ENCODE data around the gene WDR4. TPM values are rescaled to one million over a fixed set of nuclear protein-coding genes. Genes with fewer than 3 reads are reported as not detected.

WDR4 gene
- total and polyA plus RNA-seq, 10 of the 15 experiments (the other 5 are each of a cell fraction or from before 2014, with no cell fraction given), result 2.1 to 45.3 (median 18.7) TPM

DNA sequence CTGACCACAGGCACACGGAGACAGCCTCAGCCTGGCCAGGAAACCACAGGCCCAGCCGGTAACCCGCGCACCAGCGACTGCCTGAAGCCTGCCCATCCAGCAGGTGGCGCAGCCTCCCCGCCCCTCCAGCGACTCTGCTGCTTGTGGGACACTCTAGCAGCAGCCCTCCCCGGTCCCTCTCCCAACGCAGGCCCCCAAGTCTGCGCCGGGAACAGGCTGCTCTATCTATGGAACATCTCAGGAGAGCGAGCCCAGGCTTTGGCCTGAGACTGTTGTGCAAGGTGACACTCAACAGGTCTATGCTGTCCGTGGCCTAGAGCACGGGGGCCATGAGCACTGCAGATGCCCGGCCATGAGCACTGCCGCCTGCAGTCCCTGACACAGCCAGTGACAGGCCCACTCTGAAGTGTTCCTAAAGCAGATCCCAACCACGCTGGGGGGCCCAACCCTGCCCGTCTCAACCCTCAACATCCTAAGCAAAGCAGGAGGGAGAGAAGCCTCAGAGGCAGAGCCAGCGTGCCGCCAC lies 28.4 kb downstream of the WDR4 start (continued):
- no peak for TF ChIP-seq TAF1 (IDR thresholded peaks at IDR 0.05; ENCODE audit: borderline replicate concordance, low read depth, low read length)
- no peak for TF ChIP-seq ZBED1 (IDR thresholded peaks at IDR 0.05; ENCODE audit: borderline replicate concordance)
- no peak for TF ChIP-seq ATF7 (IDR thresholded peaks at IDR 0.05; ENCODE audit: low read depth)
- TF ChIP-seq ASH2L (IDR thresholded peaks at IDR 0.05; ENCODE audit: borderline replicate concordance, low read depth), result no peak
- no peak for TF ChIP-seq STAT1 (conservative IDR thresholded peaks at IDR 0.05)
- 0 out of 2 replicates have a peak, but pooled peaks have one; percentile 13 for TF ChIP-seq YY1 (IDR thresholded peaks at IDR 0.05; ENCODE audit: low read depth, low read length)
- TF ChIP-seq DPF2 (IDR thresholded peaks at IDR 0.05), result no peak
- TF ChIP-seq BMI1 (IDR thresholded peaks at IDR 0.05; ENCODE audit: borderline replicate concordance), result no peak
- TF ChIP-seq, protein P1, sequence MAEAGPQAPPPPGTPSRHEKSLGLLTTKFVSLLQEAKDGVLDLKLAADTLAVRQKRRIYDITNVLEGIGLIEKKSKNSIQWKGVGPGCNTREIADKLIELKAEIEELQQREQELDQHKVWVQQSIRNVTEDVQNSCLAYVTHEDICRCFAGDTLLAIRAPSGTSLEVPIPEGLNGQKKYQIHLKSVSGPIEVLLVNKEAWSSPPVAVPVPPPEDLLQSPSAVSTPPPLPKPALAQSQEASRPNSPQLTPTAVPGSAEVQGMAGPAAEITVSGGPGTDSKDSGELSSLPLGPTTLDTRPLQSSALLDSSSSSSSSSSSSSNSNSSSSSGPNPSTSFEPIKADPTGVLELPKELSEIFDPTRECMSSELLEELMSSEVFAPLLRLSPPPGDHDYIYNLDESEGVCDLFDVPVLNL (IDR thresholded peaks at IDR 0.05; ENCODE audit: low read depth, low read length), result no peak
- TF ChIP-seq HDAC2 (IDR thresholded peaks at IDR 0.05), result no peak
- TF ChIP-seq, protein P2, sequence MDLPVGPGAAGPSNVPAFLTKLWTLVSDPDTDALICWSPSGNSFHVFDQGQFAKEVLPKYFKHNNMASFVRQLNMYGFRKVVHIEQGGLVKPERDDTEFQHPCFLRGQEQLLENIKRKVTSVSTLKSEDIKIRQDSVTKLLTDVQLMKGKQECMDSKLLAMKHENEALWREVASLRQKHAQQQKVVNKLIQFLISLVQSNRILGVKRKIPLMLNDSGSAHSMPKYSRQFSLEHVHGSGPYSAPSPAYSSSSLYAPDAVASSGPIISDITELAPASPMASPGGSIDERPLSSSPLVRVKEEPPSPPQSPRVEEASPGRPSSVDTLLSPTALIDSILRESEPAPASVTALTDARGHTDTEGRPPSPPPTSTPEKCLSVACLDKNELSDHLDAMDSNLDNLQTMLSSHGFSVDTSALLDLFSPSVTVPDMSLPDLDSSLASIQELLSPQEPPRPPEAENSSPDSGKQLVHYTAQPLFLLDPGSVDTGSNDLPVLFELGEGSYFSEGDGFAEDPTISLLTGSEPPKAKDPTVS (IDR thresholded peaks at IDR 0.05; ENCODE audit: low read depth, low read length), result no peak
- TF ChIP-seq POU2F2 (IDR thresholded peaks at IDR 0.05; ENCODE audit: borderline replicate concordance, low read depth, low read length), result no peak
- no peak for TF ChIP-seq MTA2 (IDR thresholded peaks at IDR 0.05; ENCODE audit: low read depth)
- TF ChIP-seq KAT2A (conservative IDR thresholded peaks at IDR 0.05; ENCODE audit: control insufficient read depth, low read depth, low read length), result no peak
- TF ChIP-seq, protein P3, sequence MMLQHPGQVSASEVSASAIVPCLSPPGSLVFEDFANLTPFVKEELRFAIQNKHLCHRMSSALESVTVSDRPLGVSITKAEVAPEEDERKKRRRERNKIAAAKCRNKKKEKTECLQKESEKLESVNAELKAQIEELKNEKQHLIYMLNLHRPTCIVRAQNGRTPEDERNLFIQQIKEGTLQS (IDR thresholded peaks at IDR 0.05; ENCODE audit: borderline replicate concordance, extremely low read depth, low read depth, low read length), result no peak
- TF ChIP-seq NR2F1 (conservative IDR thresholded peaks at IDR 0.05), result no peak
- no peak for TF ChIP-seq MTA3 (IDR thresholded peaks at IDR 0.05; ENCODE audit: borderline replicate concordance, low read length)
- no peak for TF ChIP-seq ZNF622 (IDR thresholded peaks at IDR 0.05)
- TF ChIP-seq RUNX3 (IDR thresholded peaks at IDR 0.05; ENCODE audit: low read length), result peak; percentile 30; the same call in 1 of the 2 replicates
- TF ChIP-seq, protein P4, sequence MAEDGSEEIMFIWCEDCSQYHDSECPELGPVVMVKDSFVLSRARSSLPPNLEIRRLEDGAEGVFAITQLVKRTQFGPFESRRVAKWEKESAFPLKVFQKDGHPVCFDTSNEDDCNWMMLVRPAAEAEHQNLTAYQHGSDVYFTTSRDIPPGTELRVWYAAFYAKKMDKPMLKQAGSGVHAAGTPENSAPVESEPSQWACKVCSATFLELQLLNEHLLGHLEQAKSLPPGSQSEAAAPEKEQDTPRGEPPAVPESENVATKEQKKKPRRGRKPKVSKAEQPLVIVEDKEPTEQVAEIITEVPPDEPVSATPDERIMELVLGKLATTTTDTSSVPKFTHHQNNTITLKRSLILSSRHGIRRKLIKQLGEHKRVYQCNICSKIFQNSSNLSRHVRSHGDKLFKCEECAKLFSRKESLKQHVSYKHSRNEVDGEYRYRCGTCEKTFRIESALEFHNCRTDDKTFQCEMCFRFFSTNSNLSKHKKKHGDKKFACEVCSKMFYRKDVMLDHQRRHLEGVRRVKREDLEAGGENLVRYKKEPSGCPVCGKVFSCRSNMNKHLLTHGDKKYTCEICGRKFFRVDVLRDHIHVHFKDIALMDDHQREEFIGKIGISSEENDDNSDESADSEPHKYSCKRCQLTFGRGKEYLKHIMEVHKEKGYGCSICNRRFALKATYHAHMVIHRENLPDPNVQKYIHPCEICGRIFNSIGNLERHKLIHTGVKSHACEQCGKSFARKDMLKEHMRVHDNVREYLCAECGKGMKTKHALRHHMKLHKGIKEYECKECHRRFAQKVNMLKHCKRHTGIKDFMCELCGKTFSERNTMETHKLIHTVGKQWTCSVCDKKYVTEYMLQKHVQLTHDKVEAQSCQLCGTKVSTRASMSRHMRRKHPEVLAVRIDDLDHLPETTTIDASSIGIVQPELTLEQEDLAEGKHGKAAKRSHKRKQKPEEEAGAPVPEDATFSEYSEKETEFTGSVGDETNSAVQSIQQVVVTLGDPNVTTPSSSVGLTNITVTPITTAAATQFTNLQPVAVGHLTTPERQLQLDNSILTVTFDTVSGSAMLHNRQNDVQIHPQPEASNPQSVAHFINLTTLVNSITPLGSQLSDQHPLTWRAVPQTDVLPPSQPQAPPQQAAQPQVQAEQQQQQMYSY (CRISPR knock-in tag; IDR thresholded peaks at IDR 0.05), result no peak
- TF ChIP-seq, protein P5, sequence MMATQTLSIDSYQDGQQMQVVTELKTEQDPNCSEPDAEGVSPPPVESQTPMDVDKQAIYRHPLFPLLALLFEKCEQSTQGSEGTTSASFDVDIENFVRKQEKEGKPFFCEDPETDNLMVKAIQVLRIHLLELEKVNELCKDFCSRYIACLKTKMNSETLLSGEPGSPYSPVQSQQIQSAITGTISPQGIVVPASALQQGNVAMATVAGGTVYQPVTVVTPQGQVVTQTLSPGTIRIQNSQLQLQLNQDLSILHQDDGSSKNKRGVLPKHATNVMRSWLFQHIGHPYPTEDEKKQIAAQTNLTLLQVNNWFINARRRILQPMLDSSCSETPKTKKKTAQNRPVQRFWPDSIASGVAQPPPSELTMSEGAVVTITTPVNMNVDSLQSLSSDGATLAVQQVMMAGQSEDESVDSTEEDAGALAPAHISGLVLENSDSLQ (IDR thresholded peaks at IDR 0.05), result no peak
- TF ChIP-seq STAT3 (IDR thresholded peaks at IDR 0.05; ENCODE audit: low read depth, low read length), result no peak
- TF ChIP-seq, protein P6, sequence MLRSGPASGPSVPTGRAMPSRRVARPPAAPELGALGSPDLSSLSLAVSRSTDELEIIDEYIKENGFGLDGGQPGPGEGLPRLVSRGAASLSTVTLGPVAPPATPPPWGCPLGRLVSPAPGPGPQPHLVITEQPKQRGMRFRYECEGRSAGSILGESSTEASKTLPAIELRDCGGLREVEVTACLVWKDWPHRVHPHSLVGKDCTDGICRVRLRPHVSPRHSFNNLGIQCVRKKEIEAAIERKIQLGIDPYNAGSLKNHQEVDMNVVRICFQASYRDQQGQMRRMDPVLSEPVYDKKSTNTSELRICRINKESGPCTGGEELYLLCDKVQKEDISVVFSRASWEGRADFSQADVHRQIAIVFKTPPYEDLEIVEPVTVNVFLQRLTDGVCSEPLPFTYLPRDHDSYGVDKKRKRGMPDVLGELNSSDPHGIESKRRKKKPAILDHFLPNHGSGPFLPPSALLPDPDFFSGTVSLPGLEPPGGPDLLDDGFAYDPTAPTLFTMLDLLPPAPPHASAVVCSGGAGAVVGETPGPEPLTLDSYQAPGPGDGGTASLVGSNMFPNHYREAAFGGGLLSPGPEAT (IDR thresholded peaks at IDR 0.05; ENCODE audit: low read depth), result no peak
- no peak for TF ChIP-seq CHD1 (IDR thresholded peaks at IDR 0.05; ENCODE audit: low read depth, low read length)
